ENCODE results near the gene FIZ1. TPM values are rescaled to one million over a fixed set of nuclear protein-coding genes. Genes with fewer than 3 reads are reported as not detected.

Gene FIZ1
- total RNA-seq, 1 experiment from 2014 or later, result 21.5 TPM

DNA sequence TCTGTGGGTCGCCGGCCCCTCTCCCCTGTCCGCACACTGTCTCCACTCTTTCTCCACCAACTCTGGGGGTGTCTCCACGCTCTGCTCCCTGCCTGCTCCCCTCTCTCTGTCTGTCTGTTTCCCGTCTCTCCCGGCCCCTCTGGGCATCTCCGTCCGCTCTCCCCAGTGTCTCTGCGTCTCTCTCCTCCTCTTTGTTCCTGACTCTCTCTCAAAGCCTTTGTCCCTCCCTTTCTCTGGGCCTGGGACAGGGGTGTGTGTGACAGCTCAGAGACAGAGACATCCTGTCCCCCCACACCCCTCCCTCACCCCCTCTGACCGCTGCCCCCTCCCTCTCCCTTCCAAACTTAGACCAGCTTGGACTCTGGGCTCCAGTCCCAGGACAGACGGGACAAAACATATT lies 53.3 kb downstream of the FIZ1 start:
- Mint-ChIP-seq H3K36me3 (ENCODE audit: insufficient read depth in 1 of 3, low read depth in 3 of 3) (no peaks in the 10 kb centered on the region; a peak in 1 of 7 replicates), H3K4me1 (peaks cover 20 to 43% of the 10 kb centered on the region in 2 experiments), H3K4me3 (peak overlapping the region in 1 of 2 experiments; percentile 28; a peak in 1 of 5 replicates), H3K9me3 (peaks cover 2 to 14% of the 10 kb centered on the region in 2 experiments; a peak in 2 of 5 replicates), H3K27me3 (ENCODE audit: low read depth) (peaks cover 16% of the 10 kb centered on the region), H3K27ac (no peak overlapping the region; a peak in 1 of 7 replicates)
- H4K5ac ChIP-seq (ENCODE audit: insufficient read length, low read depth, low read length), result no peak overlapping the region
- no peak overlapping the region for H3K23ac ChIP-seq (ENCODE audit: insufficient read length, low read depth, low read length)
- H3K4me1 ChIP-seq (ENCODE audit: insufficient read depth, low read length), result no peaks in the 10 kb centered on the region
- no peak overlapping the region for H3K9ac ChIP-seq (ENCODE audit: extremely low read depth, insufficient read length, low read length)
- DNase-seq, result no peak
- H3K27me3 ChIP-seq (ENCODE audit: insufficient read depth, low read length), result no peaks in the 10 kb centered on the region
- H3K9me3 ChIP-seq (ENCODE audit: control insufficient read depth, low read depth, low read length), result no peaks in the 10 kb centered on the region
- no peak overlapping the region for H3K56ac ChIP-seq (ENCODE audit: insufficient read length, low read depth, low read length)
- H4K91ac ChIP-seq (ENCODE audit: insufficient read length, low read depth, low read length), result no peak overlapping the region
- H3K4ac ChIP-seq (ENCODE audit: low read depth, low read length), result no peak overlapping the region
- H3T11ph ChIP-seq (ENCODE audit: low read length), result no peak overlapping the region
- H2BK20ac ChIP-seq (ENCODE audit: low read depth, low read length, poor library complexity, severe bottlenecking), result no peak overlapping the region
- no peaks in the 10 kb centered on the region for H3K79me2 ChIP-seq (ENCODE audit: insufficient read depth, low read length)
- no peak overlapping the region for H2BK120ac ChIP-seq (ENCODE audit: low read depth, low read length, poor library complexity, severe bottlenecking)
- no peak overlapping the region for H2BK12ac ChIP-seq (ENCODE audit: insufficient read length, low read depth, low read length)
- H2AK5ac ChIP-seq (ENCODE audit: insufficient read length, low read length), result no peak overlapping the region
- H4K8ac ChIP-seq (replicated peaks; ENCODE audit: insufficient read length, low read depth, low read length), result no peak overlapping the region
- no peak overlapping the region for H3K18ac ChIP-seq (ENCODE audit: insufficient read length, low read depth, low read length)
- H2BK15ac ChIP-seq (ENCODE audit: low read depth, low read length), result no peak overlapping the region
- no peak overlapping the region for H3K14ac ChIP-seq (ENCODE audit: insufficient read depth, low read length)
- no peaks in the 10 kb centered on the region for H4K20me1 ChIP-seq (ENCODE audit: control insufficient read depth, insufficient read depth, insufficient read length)
- H3K27ac ChIP-seq (ENCODE audit: insufficient read length, low read depth, low read length), result no peak overlapping the region
- TF ChIP-seq, protein P1, sequence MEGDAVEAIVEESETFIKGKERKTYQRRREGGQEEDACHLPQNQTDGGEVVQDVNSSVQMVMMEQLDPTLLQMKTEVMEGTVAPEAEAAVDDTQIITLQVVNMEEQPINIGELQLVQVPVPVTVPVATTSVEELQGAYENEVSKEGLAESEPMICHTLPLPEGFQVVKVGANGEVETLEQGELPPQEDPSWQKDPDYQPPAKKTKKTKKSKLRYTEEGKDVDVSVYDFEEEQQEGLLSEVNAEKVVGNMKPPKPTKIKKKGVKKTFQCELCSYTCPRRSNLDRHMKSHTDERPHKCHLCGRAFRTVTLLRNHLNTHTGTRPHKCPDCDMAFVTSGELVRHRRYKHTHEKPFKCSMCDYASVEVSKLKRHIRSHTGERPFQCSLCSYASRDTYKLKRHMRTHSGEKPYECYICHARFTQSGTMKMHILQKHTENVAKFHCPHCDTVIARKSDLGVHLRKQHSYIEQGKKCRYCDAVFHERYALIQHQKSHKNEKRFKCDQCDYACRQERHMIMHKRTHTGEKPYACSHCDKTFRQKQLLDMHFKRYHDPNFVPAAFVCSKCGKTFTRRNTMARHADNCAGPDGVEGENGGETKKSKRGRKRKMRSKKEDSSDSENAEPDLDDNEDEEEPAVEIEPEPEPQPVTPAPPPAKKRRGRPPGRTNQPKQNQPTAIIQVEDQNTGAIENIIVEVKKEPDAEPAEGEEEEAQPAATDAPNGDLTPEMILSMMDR (conservative IDR thresholded peaks at IDR 0.05), result no peak
- no CpG with 5 or more reads among the region's 11 CpGs for WGBS (ENCODE audit: extremely low coverage, insufficient read length, low lambda C conversion rate)
- no peak overlapping the region for H2AFZ ChIP-seq (ENCODE audit: low read length)
- H2BK5ac ChIP-seq (ENCODE audit: insufficient read length, low read length), result no peak overlapping the region
- peaks cover 7% of the 10 kb centered on the region for H3K23me2 ChIP-seq (ENCODE audit: insufficient read length, low read depth, low read length, poor library complexity, severe bottlenecking)
- no peaks in the 10 kb centered on the region for H3K79me1 ChIP-seq (ENCODE audit: insufficient read depth, low read depth, low read length, poor library complexity, severe bottlenecking)
- no peak overlapping the region for H3K4me2 ChIP-seq (ENCODE audit: insufficient read depth, insufficient read length, low read length)
